Stimulated activated effector memory CD8-positive, alpha-beta T cell treated with anti-CD3 and anti-CD28 coated beads, Interleukin-12 subunit alpha, Interleukin-12 subunit beta, amount 100 ng/mL, for 72 hours (primary cell): ENCODE results near the gene UBE2J2.

Source experiments
- ATAC-seq: fragments of 150-1000 bp; cut with Tn5 transposase; 2 replicates; pipeline ENCODE4 v1.10.0; 2021
- DNase-seq, 2 donors: peaks; one replicate each; pipeline ENCODE4 v3.0.0; 2021 to 2022; ENCODE audit warnings: low spot score in 2 of 2
- H3K27ac Mint-ChIP-seq: one replicate; pipeline ENCODE4 v1.8.0; 2022; ENCODE audit warnings: mild to moderate bottlenecking, mixed read lengths
- H3K36me3 Mint-ChIP-seq: one replicate; pipeline ENCODE4 v1.8.0; 2022; ENCODE audit warnings: mild to moderate bottlenecking, mixed read lengths
- H3K4me1 Mint-ChIP-seq: one replicate; pipeline ENCODE4 v1.8.0; 2022; ENCODE audit warnings: mixed read lengths
- H3K4me3 Mint-ChIP-seq: one replicate; pipeline ENCODE4 v1.8.0; 2022; ENCODE audit warnings: mild to moderate bottlenecking, mixed read lengths
- H3K9me3 Mint-ChIP-seq: one replicate; pipeline ENCODE4 v1.8.0; 2022; ENCODE audit warnings: mixed read lengths

UBE2J2 gene

DNA sequence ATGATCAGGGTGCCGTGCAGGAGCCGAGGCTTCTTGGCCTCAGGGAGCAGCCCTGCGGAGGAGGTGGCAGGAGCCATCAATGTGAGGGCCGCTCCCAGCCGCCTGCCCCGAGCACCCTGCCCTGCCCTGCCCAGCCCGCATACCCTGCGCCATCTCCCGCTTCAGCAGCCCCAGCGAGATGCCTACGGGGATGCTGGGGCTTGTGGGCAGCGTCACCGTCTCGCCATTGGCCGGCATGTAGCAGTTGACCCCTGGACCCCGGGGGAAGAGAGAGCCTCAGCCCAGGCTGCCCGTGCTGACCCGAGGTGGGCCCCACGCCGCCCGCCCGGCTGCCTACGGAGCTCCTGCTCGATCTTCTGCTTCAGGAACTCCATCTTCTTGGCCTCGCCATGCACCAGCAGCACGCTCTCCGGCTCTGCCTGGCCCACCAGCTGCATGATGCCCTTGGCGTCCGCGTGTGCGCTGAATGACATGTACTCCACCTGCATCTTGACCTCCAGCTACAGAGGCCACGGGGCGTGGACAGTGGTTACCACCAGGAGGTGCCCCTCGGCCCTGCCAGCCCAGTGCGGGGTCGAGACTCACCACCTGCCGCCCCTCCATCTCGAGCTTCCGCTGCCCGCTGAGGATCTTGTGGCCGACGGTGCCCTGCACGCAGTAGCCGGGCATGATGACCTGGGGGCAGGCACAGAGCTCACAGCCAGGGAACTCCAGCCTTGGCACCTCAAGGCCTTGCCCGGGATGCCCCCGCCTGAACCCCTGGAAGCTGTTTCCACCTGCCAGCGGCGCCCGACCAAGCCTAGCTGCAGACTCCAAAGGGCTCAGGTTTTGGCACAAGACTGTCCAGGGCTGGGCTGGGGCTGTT, 39.0 kb upstream of the UBE2J2 start:
- Mint-ChIP-seq H3K27ac (peak overlapping the region; percentile 64), H3K9me3 (no peaks in the 10 kb centered on the region), H3K36me3 (peaks cover 69% of the 10 kb centered on the region), H3K4me1 (peaks cover 10% of the 10 kb centered on the region), H3K4me3 (no peak overlapping the region)
- no peak for ATAC-seq
- DNase-seq: no peak

- DNase-seq: no peak
- Mint-ChIP-seq H3K4me3 (no peak overlapping the region), H3K4me1 (peaks cover 19% of the 10 kb centered on the region), H3K27ac (no peak overlapping the region), H3K36me3 (peaks cover 63% of the 10 kb centered on the region), H3K9me3 (no peaks in the 10 kb centered on the region)
- no peak for ATAC-seq
Observed at GRCh38 chr1:1311107-1312104, 37.8 kb upstream of the UBE2J2 start.

GRCh38 chr1:1310476-1311053, 36.9 kb upstream of the UBE2J2 start:
- H3K36me3 Mint-ChIP-seq: peaks cover 60% of the 10 kb centered on the region
- no peaks in the 10 kb centered on the region for H3K9me3 Mint-ChIP-seq
- H3K4me3 Mint-ChIP-seq: peak overlapping the region; percentile 78
- H3K4me1 Mint-ChIP-seq: peaks cover 27% of the 10 kb centered on the region
- DNase-seq (no peak), ATAC-seq (no peak)
- no peak overlapping the region for H3K27ac Mint-ChIP-seq

GRCh38 chr1:1310109-1310385, 36.4 kb upstream of the UBE2J2 start:
- peak overlapping the region; percentile 40 for H3K27ac Mint-ChIP-seq
- H3K9me3 Mint-ChIP-seq: no peaks in the 10 kb centered on the region
- DNase-seq: no peak
- H3K36me3 Mint-ChIP-seq: peaks cover 55% of the 10 kb centered on the region
- no peak for ATAC-seq
- peaks cover 31% of the 10 kb centered on the region for H3K4me1 Mint-ChIP-seq
- H3K4me3 Mint-ChIP-seq: peak overlapping the region; percentile 78

GRCh38 chr1:1309251-1310108, 35.8 kb upstream of the UBE2J2 start:
- Mint-ChIP-seq H3K9me3 (no peaks in the 10 kb centered on the region), H3K4me3 (peak overlapping the region; percentile 78), H3K36me3 (peaks cover 49% of the 10 kb centered on the region), H3K4me1 (peaks cover 26% of the 10 kb centered on the region), H3K27ac (peak overlapping the region; percentile 40)
- ATAC-seq (no peak), DNase-seq (peak in 1 of 2 donors; percentile 67)

GRCh38 chr1:1308756-1309250, 35.1 kb upstream of the UBE2J2 start:
- H3K9me3 Mint-ChIP-seq: no peaks in the 10 kb centered on the region
- H3K4me1 Mint-ChIP-seq: peaks cover 26% of the 10 kb centered on the region
- peaks cover 42% of the 10 kb centered on the region for H3K36me3 Mint-ChIP-seq
- ATAC-seq (no peak), DNase-seq (no peak)
- peak overlapping the region; percentile 78 for H3K4me3 Mint-ChIP-seq
- H3K27ac Mint-ChIP-seq: peak overlapping the region; percentile 43

- DNase-seq (peak; percentile 83 to 94), ATAC-seq (peak; percentile 81)
- no peaks in the 10 kb centered on the region for H3K9me3 Mint-ChIP-seq
- peaks cover 22% of the 10 kb centered on the region for H3K4me1 Mint-ChIP-seq
- peak within 1 kb of the TSS; percentile 78 for H3K4me3 Mint-ChIP-seq
- peak within 1 kb of the TSS; percentile 86 for H3K27ac Mint-ChIP-seq
- peaks cover 35% of the 10 kb centered on the region for H3K36me3 Mint-ChIP-seq
Observed at GRCh38 chr1:1307923-1308755, 34.5 kb upstream of the UBE2J2 start, which contains the start of the genes ACAP3 and PUSL1. Gene ACAP3, minus strand, starts transcription at chr1:1307930. Its CDS starts 115 bp downstream, at chr1:1307815. Gene PUSL1, plus strand, starts transcription at chr1:1308597. Its CDS starts 47 bp downstream, at chr1:1308644.

DNA sequence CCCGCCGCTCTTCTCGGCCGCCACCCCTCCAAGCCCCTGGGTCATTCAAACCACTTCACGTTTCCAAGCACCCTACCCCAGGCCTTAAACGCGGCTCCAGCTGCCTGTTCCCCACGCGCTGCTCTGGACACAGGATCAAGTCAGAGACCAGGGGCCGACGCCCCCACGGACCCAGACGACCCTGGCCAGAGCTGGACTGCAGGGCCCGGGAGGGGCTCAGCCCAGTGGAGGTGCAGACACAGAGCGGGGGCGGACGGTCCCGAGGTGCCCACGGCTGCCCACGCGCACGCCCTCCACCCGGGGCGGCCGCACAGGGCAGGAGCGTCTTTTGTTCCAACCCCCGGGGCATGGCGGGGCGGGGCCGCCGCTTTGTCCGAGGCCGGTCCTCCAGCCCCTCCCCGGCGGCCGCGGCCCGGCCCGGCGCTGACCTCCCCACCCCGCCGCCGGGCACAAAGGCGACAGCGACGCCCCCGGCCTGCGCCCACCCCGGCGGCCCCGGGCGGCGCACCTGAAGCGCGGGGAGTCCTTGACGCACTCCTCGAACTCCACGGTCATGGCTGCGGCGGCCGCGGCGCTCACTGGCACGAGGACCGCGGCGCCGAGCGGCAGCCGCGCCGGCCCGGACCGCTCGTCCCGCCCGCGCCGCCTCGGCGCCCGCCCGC, 33.7 kb upstream of the UBE2J2 start:
- H3K4me1 Mint-ChIP-seq: peaks cover 22% of the 10 kb centered on the region
- ATAC-seq (no peak), DNase-seq (peak in 1 of 2 donors; percentile 66)
- peak overlapping the region; percentile 78 for H3K4me3 Mint-ChIP-seq
- H3K9me3 Mint-ChIP-seq: no peaks in the 10 kb centered on the region
- H3K27ac Mint-ChIP-seq: peak overlapping the region; percentile 86
- H3K36me3 Mint-ChIP-seq: peaks cover 30% of the 10 kb centered on the region

GRCh38 chr1:1306661-1307260, 33.1 kb upstream of the UBE2J2 start:
- H3K4me1 Mint-ChIP-seq: peaks cover 22% of the 10 kb centered on the region
- peak overlapping the region; percentile 86 for H3K27ac Mint-ChIP-seq
- ATAC-seq (no peak), DNase-seq (no peak)
- H3K4me3 Mint-ChIP-seq: peak overlapping the region; percentile 78
- H3K36me3 Mint-ChIP-seq: peaks cover 30% of the 10 kb centered on the region
- no peaks in the 10 kb centered on the region for H3K9me3 Mint-ChIP-seq

DNA sequence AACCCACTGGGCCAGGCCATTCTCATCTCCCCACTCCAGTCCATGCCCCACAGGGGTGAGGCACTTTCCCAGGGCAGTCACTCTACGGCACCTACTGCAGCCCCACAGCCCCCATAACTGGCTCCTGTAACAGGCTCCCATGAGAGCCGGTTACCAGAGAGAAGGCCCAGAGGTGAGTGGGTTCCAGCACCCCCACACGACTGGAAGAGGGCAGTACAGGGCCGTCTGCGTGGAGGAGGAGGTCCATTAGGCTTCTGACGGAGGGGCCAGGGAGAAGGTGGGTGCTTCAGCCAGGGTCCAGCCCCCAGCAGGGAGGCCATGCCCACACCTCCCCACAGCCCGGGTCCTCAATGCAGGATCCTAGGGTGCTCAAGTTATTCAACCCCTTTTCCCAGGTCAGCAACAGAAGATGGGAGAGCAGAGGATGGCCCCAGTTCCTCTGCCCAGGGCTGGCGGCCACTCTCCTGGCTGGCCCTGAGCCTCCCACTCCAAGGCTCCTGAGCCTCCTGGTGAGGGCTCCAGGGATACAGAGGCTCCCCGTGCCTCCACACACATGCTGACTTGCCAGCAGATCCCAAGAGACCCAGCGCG, 32.5 kb upstream of the UBE2J2 start:
- peak overlapping the region; percentile 78 for H3K4me3 Mint-ChIP-seq
- DNase-seq (no peak), ATAC-seq (no peak)
- peak overlapping the region; percentile 86 for H3K27ac Mint-ChIP-seq
- peaks cover 22% of the 10 kb centered on the region for H3K4me1 Mint-ChIP-seq
- no peaks in the 10 kb centered on the region for H3K9me3 Mint-ChIP-seq
- H3K36me3 Mint-ChIP-seq: peaks cover 30% of the 10 kb centered on the region

- H3K27ac Mint-ChIP-seq: peak overlapping the region; percentile 86
- peak; percentile 52 for ATAC-seq
- peaks cover 22% of the 10 kb centered on the region for H3K4me1 Mint-ChIP-seq
- no peaks in the 10 kb centered on the region for H3K9me3 Mint-ChIP-seq
- peak overlapping the region; percentile 78 for H3K4me3 Mint-ChIP-seq
- H3K36me3 Mint-ChIP-seq: peaks cover 27% of the 10 kb centered on the region
- peak; percentile 46 to 81 for DNase-seq
Observed at GRCh38 chr1:1305300-1306069, 31.8 kb upstream of the UBE2J2 start.
